ENCODE results near the gene SLC45A3. TPM values are rescaled to one million over a fixed set of nuclear protein-coding genes. Genes with fewer than 3 reads are reported as not detected.

The SLC45A3 gene
- polyA plus RNA-seq, 1 donor (not counting 4 experiments of a cell fraction or from before 2014, with no cell fraction given), result 2.5 TPM

GRCh38 chr1:205681364-205681763 lies 1.1 kb upstream of the SLC45A3 start:
- Histone ChIP-seq H3K4me2 (ENCODE audit: control insufficient read depth, extremely low read depth, insufficient read depth, low read depth, low read length) (no peak overlapping the region), H3K4me1 (ENCODE audit: control insufficient read depth, extremely low read depth, insufficient read depth, low read length) (peaks cover 12% of the 10 kb centered on the region), H3K9me3 (ENCODE audit: control insufficient read depth, low read depth, low read length) (no peaks in the 10 kb centered on the region), H3K9me1 (ENCODE audit: control insufficient read depth, extremely low read depth, insufficient read depth, low read length) (no peaks in the 10 kb centered on the region), H2AFZ (ENCODE audit: control insufficient read depth, low read length) (no peak overlapping the region), H3K9ac (ENCODE audit: control insufficient read depth, extremely low read depth, insufficient read depth, low read length) (no peak overlapping the region), H3K4me3 (ENCODE audit: control insufficient read depth in 2 of 3, extremely low read depth in 1 of 3, insufficient read depth in 2 of 3, low read depth in 1 of 3, low read length in 3 of 3) (no peak overlapping the region), H3K27me3 (ENCODE audit: control insufficient read depth, extremely low read depth, insufficient read depth, low read length) (no peaks in the 10 kb centered on the region), H3K27ac (ENCODE audit: control insufficient read depth, insufficient read depth, low read length) (no peak overlapping the region), H3K36me3 (ENCODE audit: control insufficient read depth in 2 of 2, extremely low read depth in 1 of 2, insufficient read depth in 2 of 2, low read length in 2 of 2) (no peaks in the 10 kb centered on the region), H4K20me1 (ENCODE audit: control insufficient read depth, extremely low read depth, insufficient read depth, low read length) (no peaks in the 10 kb centered on the region), H3K79me2 (ENCODE audit: control insufficient read depth, insufficient read depth, low read length) (peaks cover 4% of the 10 kb centered on the region)
- no peak for FAIRE-seq
- DNase-seq (ENCODE audit: low read depth, low spot score), result no peak
- no peak for TF ChIP-seq CTCF (optimal IDR thresholded peaks at IDR 0.05 in 1 of 3, IDR thresholded peaks at IDR 0.05 in 1 of 3, conservative IDR thresholded peaks at IDR 0.05 in 1 of 3; ENCODE audit: extremely low read depth in 1 of 3, insufficient read depth in 2 of 3, low read length in 3 of 3)
- TF ChIP-seq EZH2 (IDR thresholded peaks at IDR 0.05; ENCODE audit: low read length), result no peak
- dilution Hi-C loops (cut with MboI; ENCODE audit: extremely low pct_ligation_motif_present, low sequenced_read_pairs), result no loop called here

GRCh38 chr1:205678286-205679111 lies 1.8 kb downstream of the SLC45A3 start:
- no peak overlapping the region for H3K9ac ChIP-seq (ENCODE audit: control insufficient read depth, extremely low read depth, insufficient read depth, low read length)
- FAIRE-seq (no peak), DNase-seq (ENCODE audit: low read depth, low spot score) (no peak)

More at GRCh38 chr1:205678286-205679111, 1.8 kb downstream of the SLC45A3 start:
- H3K27me3 ChIP-seq (ENCODE audit: control insufficient read depth, extremely low read depth, insufficient read depth, low read length), result no peaks in the 10 kb centered on the region
- dilution Hi-C loops (cut with MboI; ENCODE audit: extremely low pct_ligation_motif_present, low sequenced_read_pairs), result no loop called here
- H3K4me1 ChIP-seq (ENCODE audit: control insufficient read depth, extremely low read depth, insufficient read depth, low read length), result peaks cover 12% of the 10 kb centered on the region
- no peaks in the 10 kb centered on the region for H3K9me1 ChIP-seq (ENCODE audit: control insufficient read depth, extremely low read depth, insufficient read depth, low read length)
- H3K27ac ChIP-seq (ENCODE audit: control insufficient read depth, insufficient read depth, low read length), result no peak overlapping the region
- no peak overlapping the region for H2AFZ ChIP-seq (ENCODE audit: control insufficient read depth, low read length)
- H3K4me3 ChIP-seq (ENCODE audit: control insufficient read depth in 2 of 3, extremely low read depth in 1 of 3, insufficient read depth in 2 of 3, low read depth in 1 of 3, low read length in 3 of 3), result no peak overlapping the region
- peaks cover 0 to 2% of the 10 kb centered on the region in 2 experiments for H3K36me3 ChIP-seq (ENCODE audit: control insufficient read depth in 2 of 2, extremely low read depth in 1 of 2, insufficient read depth in 2 of 2, low read length in 2 of 2)
- H4K20me1 ChIP-seq (ENCODE audit: control insufficient read depth, extremely low read depth, insufficient read depth, low read length), result no peaks in the 10 kb centered on the region
- H3K4me2 ChIP-seq (ENCODE audit: control insufficient read depth, extremely low read depth, insufficient read depth, low read depth, low read length), result peak overlapping the region; percentile 88
- peaks cover 4% of the 10 kb centered on the region for H3K79me2 ChIP-seq (ENCODE audit: control insufficient read depth, insufficient read depth, low read length)
- H3K9me3 ChIP-seq (ENCODE audit: control insufficient read depth, low read depth, low read length), result no peaks in the 10 kb centered on the region
- no peak for TF ChIP-seq CTCF (optimal IDR thresholded peaks at IDR 0.05 in 1 of 3, IDR thresholded peaks at IDR 0.05 in 1 of 3, conservative IDR thresholded peaks at IDR 0.05 in 1 of 3; ENCODE audit: extremely low read depth in 1 of 3, insufficient read depth in 2 of 3, low read length in 3 of 3)
- no peak for TF ChIP-seq EZH2 (IDR thresholded peaks at IDR 0.05; ENCODE audit: low read length)

Measured in keratinocyte (primary cell).